ENCODE measurements around the gene TOB1.
"Not testable (repeated sequence)": the region's sequence is repeated elsewhere in the genome, so short reads cannot be mapped to it uniquely, and the experiment has no call there.

Gene TOB1

GRCh38 chr17:50868602-50869001, 2.4 kb upstream of the TOB1 start:
- no peak for DNase-seq (ENCODE audit: low read depth in 1 of 2, low spot score in 1 of 2)

DNA sequence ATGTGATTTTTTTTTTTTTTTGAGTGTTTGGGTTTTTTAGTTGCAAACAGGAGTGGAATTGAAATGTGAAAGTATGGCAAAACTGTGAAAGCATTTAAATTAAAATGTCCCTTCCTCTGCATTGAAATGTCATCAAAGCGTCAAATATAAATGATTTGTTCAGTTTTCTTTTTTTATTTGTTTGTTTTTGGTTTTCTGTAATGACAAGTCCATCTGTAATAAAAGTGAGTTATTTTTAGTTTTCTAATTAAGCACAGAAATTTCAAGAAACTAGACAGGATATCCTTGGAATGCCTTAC, 1.9 kb upstream of the TOB1 start:
- no peak for DNase-seq (ENCODE audit: low read depth in 1 of 2, low spot score in 1 of 2)

DNA sequence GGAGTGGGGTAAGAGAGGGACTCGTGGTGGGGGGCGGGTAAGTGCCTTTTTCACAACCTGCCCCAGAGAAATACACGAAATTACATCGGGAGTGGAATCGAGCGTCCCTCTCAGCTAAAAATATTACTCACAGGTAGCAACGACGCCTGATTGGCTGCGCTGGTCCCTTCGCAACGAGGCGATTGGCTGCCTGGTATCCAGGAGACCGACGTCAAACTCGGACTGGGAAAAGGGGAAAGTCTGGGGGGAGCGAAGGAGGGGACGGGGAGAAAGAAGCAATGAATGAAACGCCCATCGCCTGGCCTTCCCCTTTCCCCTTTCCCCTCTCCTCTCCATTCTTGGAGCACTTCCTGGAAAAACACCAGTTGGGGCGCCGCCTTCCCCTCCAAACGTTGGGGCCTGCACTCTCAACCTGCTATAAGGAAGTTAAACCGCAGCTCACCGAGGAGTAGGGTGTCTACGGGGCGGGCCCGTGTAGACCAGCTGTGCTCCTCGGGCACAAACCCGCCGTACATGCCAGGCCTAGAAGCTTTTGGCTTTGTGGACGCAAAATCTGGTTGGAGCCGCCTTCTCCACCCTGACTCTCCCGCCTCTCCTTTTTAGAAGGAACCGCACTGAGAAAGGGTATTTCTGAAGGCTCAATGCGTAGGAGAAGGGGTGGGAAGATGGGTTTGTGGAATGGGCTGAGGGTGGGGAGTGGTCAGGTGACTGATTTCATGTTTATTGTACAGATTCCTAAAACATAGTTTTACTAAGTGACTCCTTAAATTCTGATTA, 1.4 kb upstream of the TOB1 start:
- DNase-seq (ENCODE audit: low read depth in 1 of 2, low spot score in 1 of 2): peak; percentile 62 to 78

- peak; percentile 39 to 50 for DNase-seq (ENCODE audit: low read depth in 1 of 2, low spot score in 1 of 2)
Measured at GRCh38 chr17:50866950-50867362, 802 bp upstream of the TOB1 start.

DNA sequence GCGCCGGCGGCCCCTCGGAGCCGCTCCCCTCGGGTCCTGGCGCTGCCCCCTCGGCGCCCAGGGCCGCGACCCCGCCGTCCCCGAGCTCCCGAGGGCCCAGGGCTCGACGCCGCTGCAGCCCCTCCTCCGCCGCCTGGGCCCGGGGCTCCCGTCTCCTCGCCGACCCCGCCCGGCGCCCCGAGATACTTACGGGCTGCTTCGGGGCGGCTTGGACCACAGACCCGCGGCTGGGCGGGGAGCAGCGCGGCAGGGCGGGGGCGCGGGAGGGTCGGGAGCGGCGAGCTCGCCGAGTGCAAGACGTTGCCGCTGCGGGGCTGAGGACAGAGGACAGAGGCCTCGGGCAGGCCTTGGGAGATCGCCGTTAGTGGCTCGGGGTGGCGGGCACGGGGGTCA, 290 bp downstream of the TOB1 start:
- no peak for DNase-seq (ENCODE audit: low read depth in 1 of 2, low spot score in 1 of 2)

- DNase-seq (ENCODE audit: low read depth in 1 of 2, low spot score in 1 of 2): peak in 1 of 2 donors; percentile 30
Measured at GRCh38 chr17:50865060-50865867, 890 bp downstream of the TOB1 start.

DNA sequence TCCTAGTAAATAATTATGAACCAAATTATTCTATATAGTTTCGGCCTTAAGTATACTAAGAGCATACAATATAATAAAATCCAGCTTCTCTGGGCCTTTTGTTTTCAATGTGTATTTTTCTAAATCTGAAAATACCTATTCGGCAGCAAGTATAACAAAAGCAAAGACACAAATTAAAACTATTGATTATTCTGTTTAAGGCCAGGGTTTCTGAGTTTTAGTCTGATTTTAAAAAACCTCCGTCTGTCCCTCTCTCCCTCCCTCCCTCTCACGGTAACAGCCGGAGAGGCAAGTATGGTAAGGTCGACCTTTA, 1.5 kb downstream of the TOB1 start:
- DNase-seq (ENCODE audit: low read depth in 1 of 2, low spot score in 1 of 2): no peak

GRCh38 chr17:50863931-50864330, 2.2 kb downstream of the TOB1 start:
- DNase-seq (ENCODE audit: low read depth in 1 of 2, low spot score in 1 of 2): no peak

DNA sequence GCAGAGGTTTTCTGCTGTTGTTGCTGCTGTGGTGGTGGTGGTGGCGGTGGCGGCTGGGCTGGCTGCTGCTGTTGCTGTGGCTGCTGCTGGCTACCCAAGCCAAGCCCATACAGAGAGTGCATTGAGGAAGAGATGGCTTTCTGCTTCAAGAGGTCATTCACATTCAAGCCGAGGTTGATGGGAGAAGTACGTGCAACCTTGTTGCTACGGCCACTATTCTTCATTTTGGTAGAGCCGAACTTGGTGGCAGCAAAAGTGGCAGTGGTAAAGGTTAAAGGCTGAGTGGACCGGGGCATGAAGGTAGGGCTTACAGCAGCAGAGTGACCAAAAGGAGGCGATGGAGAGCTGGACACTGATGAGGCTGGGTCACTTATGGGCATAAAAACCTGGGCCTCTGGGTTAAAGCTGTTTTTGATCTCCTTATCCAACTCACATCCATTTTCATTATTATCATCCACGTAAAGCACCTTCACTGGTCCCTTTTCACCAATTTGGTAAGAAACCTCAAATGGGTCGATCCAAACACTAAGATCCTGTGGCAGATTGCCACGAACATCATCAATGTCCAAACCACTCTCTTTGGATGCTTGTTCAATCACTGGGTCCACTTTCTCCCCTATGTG, 2.8 kb downstream of the TOB1 start:
- no peak for DNase-seq (ENCODE audit: low read depth in 1 of 2, low spot score in 1 of 2)

DNA sequence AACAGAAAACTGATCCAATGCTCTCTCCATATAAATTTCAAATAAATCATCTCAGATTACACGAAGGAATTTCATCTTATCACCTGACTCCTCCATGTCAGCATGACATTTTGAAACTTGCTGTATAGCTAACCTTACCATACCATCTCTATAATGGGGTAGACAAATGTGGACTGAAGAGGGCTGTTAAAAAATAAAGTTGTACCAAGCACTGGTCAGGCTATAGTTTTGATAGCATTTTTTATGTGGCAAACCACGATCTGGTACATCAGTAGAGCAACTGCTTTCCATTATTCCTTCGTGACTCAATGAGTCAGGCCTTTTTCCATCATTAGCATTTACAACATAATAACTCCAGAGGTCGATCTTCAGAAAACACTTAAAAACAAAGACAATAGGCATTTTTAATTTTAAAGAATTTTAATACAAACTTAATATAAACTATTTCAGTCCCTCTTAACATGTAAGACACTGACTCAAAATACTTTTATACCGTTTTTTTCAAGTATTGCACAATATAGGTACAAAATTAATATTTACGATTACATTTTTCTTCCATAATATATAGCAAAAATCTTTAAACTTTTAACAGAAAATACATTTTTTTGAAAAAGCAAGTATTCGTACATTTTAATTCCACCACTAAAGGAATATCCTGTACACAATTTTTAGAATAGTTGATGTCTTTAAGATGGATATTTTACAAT, 4.2 kb downstream of the TOB1 start:
- no peak for DNase-seq (ENCODE audit: low read depth in 1 of 2, low spot score in 1 of 2)

- DNase-seq (ENCODE audit: low read depth in 1 of 2, low spot score in 1 of 2): no peak
Measured at GRCh38 chr17:50861334-50861676, 4.8 kb downstream of the TOB1 start.

- DNase-seq (ENCODE audit: low read depth in 1 of 2, low spot score in 1 of 2): not testable (repeated sequence)
Measured at GRCh38 chr17:50859727-50860126, 6.4 kb downstream of the TOB1 start.

DNA sequence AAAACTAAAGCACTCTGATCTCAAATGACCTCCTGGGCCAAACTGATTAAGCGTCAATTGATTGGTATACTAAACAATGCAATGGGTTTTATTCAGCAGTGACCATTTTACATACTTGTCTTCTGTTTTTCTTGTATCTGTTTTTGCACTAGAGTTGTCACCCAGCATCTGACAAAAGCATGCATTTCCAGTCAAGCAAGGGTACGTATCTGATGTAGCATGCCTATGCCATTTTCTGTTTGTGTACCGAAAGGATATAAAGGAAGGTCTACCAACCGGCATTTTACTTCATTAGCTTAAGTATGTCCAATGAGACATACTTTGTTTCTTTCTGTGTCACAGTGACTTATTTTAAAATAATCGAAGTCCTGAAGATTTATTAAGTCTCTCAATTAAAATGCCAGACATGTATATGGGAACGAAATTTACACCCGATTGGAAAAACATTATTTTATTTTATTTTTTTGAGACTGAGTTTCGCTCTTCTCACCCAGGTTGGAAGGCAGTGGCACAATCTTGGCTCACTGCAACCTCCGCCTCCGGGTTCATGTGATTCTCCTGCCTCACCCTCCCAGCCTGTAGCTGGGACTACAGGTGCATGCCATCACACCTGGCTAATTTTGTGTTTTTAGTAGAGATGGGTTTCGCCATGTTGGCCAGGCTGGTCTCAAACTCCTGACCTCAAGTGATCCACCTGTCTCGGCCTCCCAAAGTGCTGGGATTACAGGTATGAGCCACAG, 7.5 kb downstream of the TOB1 start:
- no peak for DNase-seq (ENCODE audit: low read depth in 1 of 2, low spot score in 1 of 2)

GRCh38 chr17:50856431-50856830, 9.7 kb downstream of the TOB1 start:
- no peak for DNase-seq (ENCODE audit: low read depth in 1 of 2, low spot score in 1 of 2)

- no peak for DNase-seq (ENCODE audit: low read depth in 1 of 2, low spot score in 1 of 2)
Measured at GRCh38 chr17:50855708-50856330, 10.3 kb downstream of the TOB1 start.

DNA sequence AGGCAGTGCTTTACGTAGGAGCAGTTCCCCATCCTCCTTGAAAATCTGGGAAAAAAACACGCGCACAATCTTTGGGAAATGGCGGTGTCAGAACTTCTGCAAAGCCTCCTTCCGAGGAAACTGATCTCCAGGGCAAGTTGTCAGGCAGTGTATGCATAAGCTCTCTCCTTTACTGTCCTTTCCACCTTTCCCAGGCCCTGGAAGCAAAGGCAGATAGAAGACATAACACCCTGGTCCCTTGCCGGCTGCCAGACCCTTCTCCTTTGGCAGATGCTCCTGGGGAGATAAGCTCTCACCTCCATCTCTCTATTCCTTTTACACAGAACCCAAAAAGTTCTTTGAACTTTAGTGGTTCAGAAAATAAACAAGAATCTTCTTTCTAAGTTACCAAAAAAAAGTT, 12.4 kb downstream of the TOB1 start:
- no peak for DNase-seq (ENCODE audit: low read depth in 1 of 2, low spot score in 1 of 2)

DNA sequence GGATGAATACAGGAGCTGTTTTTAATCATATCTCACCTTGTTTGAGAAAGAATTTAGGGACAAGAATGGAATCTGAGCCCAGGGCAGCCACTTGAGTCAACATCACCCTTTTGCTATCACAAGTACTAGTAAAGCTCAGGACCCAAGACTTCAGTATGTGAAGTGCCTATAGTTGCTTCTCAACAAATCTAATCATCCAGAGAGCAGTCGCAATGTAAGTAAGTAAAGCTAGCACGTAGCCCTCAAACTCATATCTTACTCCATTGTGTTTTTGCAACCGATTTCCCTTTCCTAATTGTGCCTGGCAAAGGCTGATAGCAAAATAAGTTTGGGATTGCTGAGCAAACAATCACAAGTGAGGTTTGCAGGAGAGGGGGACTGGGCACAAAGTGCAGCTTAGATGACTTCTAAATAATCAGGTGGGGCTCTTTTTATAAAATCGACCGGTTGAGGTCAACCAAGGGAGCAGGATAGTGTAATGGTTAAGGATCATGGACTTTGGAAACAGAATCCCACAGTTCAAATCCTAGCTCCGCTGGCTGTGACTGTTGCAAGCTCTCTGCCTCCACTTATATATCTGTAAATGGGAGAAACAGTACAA, 13.0 kb downstream of the TOB1 start:
- DNase-seq (ENCODE audit: low read depth in 1 of 2, low spot score in 1 of 2): no peak

DNA sequence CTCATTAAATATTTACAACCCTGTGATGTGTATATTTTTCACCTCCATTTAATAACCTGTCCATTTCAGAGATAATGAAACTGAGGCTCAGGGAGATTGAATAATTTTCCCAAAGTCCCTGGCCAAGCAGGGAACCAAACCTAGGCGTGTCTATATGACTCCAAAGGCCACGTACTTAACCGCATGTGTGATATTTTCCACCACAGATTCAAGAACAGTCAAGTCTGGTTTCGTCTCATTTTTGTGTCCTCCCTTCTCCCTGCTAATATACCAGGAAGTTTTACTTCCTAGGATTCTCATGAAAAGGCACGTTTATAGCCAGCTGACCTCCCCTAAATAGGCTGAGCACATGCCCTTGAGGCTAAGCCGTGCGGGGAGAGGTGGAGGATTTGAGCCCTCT, 15.5 kb downstream of the TOB1 start:
- DNase-seq (ENCODE audit: low read depth in 1 of 2, low spot score in 1 of 2): no peak

GRCh38 chr17:50848711-50849110, 17.4 kb downstream of the TOB1 start:
- DNase-seq (ENCODE audit: low read depth in 1 of 2, low spot score in 1 of 2): no peak

DNA sequence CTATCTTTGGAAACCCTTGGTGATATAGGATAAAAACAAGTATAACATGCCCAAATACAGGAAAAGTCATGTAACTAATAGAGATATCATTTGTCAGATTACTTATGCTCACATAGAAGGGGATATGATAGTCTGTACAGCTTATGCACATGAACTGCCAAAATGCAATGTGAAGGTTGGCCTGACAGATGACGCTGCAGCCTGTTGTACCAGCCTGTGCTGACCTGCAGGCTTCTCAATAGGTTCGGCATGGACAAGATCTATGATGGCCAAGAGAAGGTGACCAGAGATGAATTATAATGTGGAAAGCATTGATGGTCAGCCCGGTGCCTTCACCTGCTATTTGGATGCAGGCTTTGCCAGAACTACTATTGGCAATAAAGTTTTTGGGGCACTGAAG, 18.1 kb downstream of the TOB1 start:
- DNase-seq (ENCODE audit: low read depth in 1 of 2, low spot score in 1 of 2): no peak
